ENCODE data around the gene MYOCOS. TPM values are rescaled to one million over a fixed set of nuclear protein-coding genes. Genes with fewer than 3 reads are reported as not detected.
"Not testable (repeated sequence)": the region's sequence is repeated elsewhere in the genome, so short reads cannot be mapped to it uniquely, and the experiment has no call there.

The MYOCOS gene
- total and polyA plus RNA-seq, 12 donors: not detected

- ATAC-seq: peak; percentile 18 to 68 (median 53)
- WGBS, 2 donors: 15% methylated on average over 8 of the region's 8 CpGs
- H3K9me3 ChIP-seq: no peaks in the 10 kb centered on the region
- DNase-seq: peak in 1 of 2 donors; percentile 28
- H3K4me1 ChIP-seq: peaks cover 10 to 68% (median 37%) of the 10 kb centered on the region in 9 donors
- no peak for TF ChIP-seq CTCF (IDR thresholded peaks at IDR 0.05)
- no peaks in the 10 kb centered on the region for H3K36me3 ChIP-seq
- H3K27ac ChIP-seq: peak overlapping the region; percentile 66 to 94 (median 84)
- intact Hi-C loops (cut with DNase I): no loop called here
- peak overlapping the region in 6 of 10 donors; percentile 3 to 31 (median 18) for H3K4me3 ChIP-seq
- H3K27me3 ChIP-seq: no peaks in the 10 kb centered on the region
Measured at GRCh38 chr1:171654201-171654941, 32.3 kb downstream of the MYOCOS start.

GRCh38 chr1:171654942-171655745 is 33.1 kb downstream of the MYOCOS start:
- Histone ChIP-seq H3K27me3 (no peaks in the 10 kb centered on the region), H3K27ac (peak overlapping the region; percentile 66 to 94 (median 84)), H3K4me3 (peak overlapping the region in 8 of 10 donors; percentile 1 to 32 (median 21)), H3K36me3 (no peaks in the 10 kb centered on the region), H3K9me3 (no peaks in the 10 kb centered on the region), H3K4me1 (peaks cover 10 to 62% (median 37%) of the 10 kb centered on the region in 9 donors)
- TF ChIP-seq CTCF (IDR thresholded peaks at IDR 0.05): peak; percentile 62 to 88 (median 81)
- WGBS, 2 donors: 11 to 12% methylated on average over 24 of the region's 24 CpGs
- intact Hi-C loops (cut with DNase I): no loop called here
- DNase-seq (peak; percentile 88 to 90), ATAC-seq (peak; percentile 87 to 93 (median 90))

- H3K27ac ChIP-seq: peak overlapping the region; percentile 66 to 94 (median 84)
- H3K27me3 ChIP-seq: no peaks in the 10 kb centered on the region
- DNase-seq: no peak
- 29 to 32% methylated on average over 6 of the region's 6 CpGs for WGBS, 2 donors
- ATAC-seq: no peak
- peak overlapping the region in 8 of 10 donors; percentile 1 to 32 (median 21) for H3K4me3 ChIP-seq
- H3K36me3 ChIP-seq: no peaks in the 10 kb centered on the region
- peaks cover 10 to 60% (median 37%) of the 10 kb centered on the region in 9 donors for H3K4me1 ChIP-seq
- no peaks in the 10 kb centered on the region for H3K9me3 ChIP-seq
- no peak for TF ChIP-seq CTCF (IDR thresholded peaks at IDR 0.05)
- intact Hi-C loops (cut with DNase I): no loop called here
Measured at GRCh38 chr1:171655746-171656116, 33.7 kb downstream of the MYOCOS start.

- Histone ChIP-seq H3K27ac (peak overlapping the region; percentile 66 to 94 (median 84)), H3K4me1 (peaks cover 10 to 57% (median 37%) of the 10 kb centered on the region in 9 donors), H3K4me3 (peak overlapping the region in 2 of 10 donors; percentile 24 to 31)
- H3K36me3 ChIP-seq; ATAC-seq; H3K9me3 ChIP-seq; H3K27me3 ChIP-seq; intact Hi-C loops (cut with DNase I); DNase-seq: not testable (repeated sequence)
- WGBS, 2 donors: 96 to 97% methylated on average over 9 of the region's 9 CpGs
Measured at GRCh38 chr1:171656206-171656605, 34.2 kb downstream of the MYOCOS start.

All from heart right ventricle (tissue), 16 donors.